CD8-positive, alpha-beta memory T cell (primary cell): ENCODE results near the gene HDAC1. TPM values are rescaled to one million over a fixed set of nuclear protein-coding genes. Genes with fewer than 3 reads are reported as not detected.

Experiments
- CTCF ChIA-PET: fragments of 350-600 bp; sonication (Branson Sonifier 250); formaldehyde crosslinking; loops from one replicate; lab custom pipeline; 2021; ENCODE audit warnings: antibody characterized with exemption; lab: Charles Lee
- POLR2A ChIA-PET: fragments of 350-600 bp; sonication (Branson Sonifier 250); formaldehyde crosslinking; loops from one replicate; lab custom pipeline; 2021; ENCODE audit warnings: antibody characterized with exemption; lab: Charles Lee
- DNase-seq, 5 donors: peaks; one replicate each; pipeline versions ENCODE4 v3.0.0 to v3.0.0-alpha.2; 2020 to 2022; ENCODE audit warnings: mixed read lengths in 1 of 5
- H3K27ac ChIP-seq: one replicate; pipeline ENCODE4 v1.7.0; 2013; ENCODE audit warnings: low read depth, mild to moderate bottlenecking, low read length, moderate library complexity
- H3K27me3 ChIP-seq: 2 replicates; pipeline ENCODE4 v1.7.0; 2013; ENCODE audit warnings: low read length, mild to moderate bottlenecking; ENCODE audit not compliant: insufficient read depth, poor library complexity, severe bottlenecking
- H3K36me3 ChIP-seq: 2 replicates; pipeline ENCODE4 v1.7.0; 2013; ENCODE audit warnings: mild to moderate bottlenecking, low read length, moderate library complexity; ENCODE audit not compliant: insufficient read depth
- H3K4me1 ChIP-seq: 2 replicates; pipeline ENCODE4 v1.7.0; 2013; ENCODE audit warnings: mild to moderate bottlenecking, low read length, moderate library complexity; ENCODE audit not compliant: insufficient read depth
- H3K4me3 ChIP-seq: 2 replicates; pipeline ENCODE4 v1.7.0; 2013; ENCODE audit warnings: mild to moderate bottlenecking, low read length
- H3K9me3 ChIP-seq: 2 replicates; pipeline ENCODE4 v1.7.0; 2013; ENCODE audit warnings: mild to moderate bottlenecking, low read length
- H3K27ac Mint-ChIP-seq, 8 donors: one replicate each; pipeline ENCODE4 v1.8.0; 2020 to 2021; ENCODE audit warnings: mixed read lengths in 8 of 8, mild to moderate bottlenecking in 6 of 8, inconsistent platforms in 3 of 8, moderate library complexity in 3 of 8
- H3K27me3 Mint-ChIP-seq, 2 donors: one replicate each; pipeline ENCODE4 v1.8.0; 2020 to 2021; ENCODE audit warnings: mixed read lengths in 2 of 2, mild to moderate bottlenecking in 1 of 2, moderate library complexity in 1 of 2
- H3K36me3 Mint-ChIP-seq, 3 donors: one replicate each; pipeline ENCODE4 v1.8.0; 2020 to 2021; ENCODE audit warnings: mixed read lengths in 3 of 3, inconsistent platforms in 1 of 3, mild to moderate bottlenecking in 1 of 3
- H3K4me1 Mint-ChIP-seq, 3 donors: one replicate each; pipeline ENCODE4 v1.8.0; 2020 to 2021; ENCODE audit warnings: mixed read lengths in 3 of 3, inconsistent platforms in 1 of 3, mild to moderate bottlenecking in 1 of 3
- H3K4me3 Mint-ChIP-seq, 7 donors: one replicate each; pipeline ENCODE4 v1.8.0; 2020 to 2021; ENCODE audit warnings: mixed read lengths in 7 of 7, mild to moderate bottlenecking in 6 of 7, moderate library complexity in 4 of 7, inconsistent platforms in 2 of 7
- H3K9me3 Mint-ChIP-seq, 5 donors: one replicate each; pipeline ENCODE4 v1.8.0; 2020 to 2022; ENCODE audit warnings: mixed read lengths in 5 of 5, mild to moderate bottlenecking in 3 of 5, moderate library complexity in 2 of 5, inconsistent platforms in 1 of 5
- polyA plus RNA-seq: library from polyadenylated mRNA; unstranded; fragments of 300-500 nt; fragmentation: Illumina TruSeq; gene quantifications from one replicate; pipeline ENCODE4 v1.2.3, GENCODE V29; 2021
- total RNA-seq, 2 experiments: library from RNA; stranded (reverse); gene quantifications; one replicate each; pipeline ENCODE4 v1.2.3, GENCODE V29; 2021

The HDAC1 gene
- total and polyA plus RNA-seq, 3 experiments from 2014 or later: 164 to 180 (median 172) TPM

- Mint-ChIP-seq H3K9me3 (no peaks in the 10 kb centered on the region), H3K27ac (peak overlapping the region in 1 of 8 donors; percentile 64), H3K36me3 (no peaks in the 10 kb centered on the region), H3K4me3 (no peak overlapping the region), H3K27me3 (peaks cover 0 to 2% of the 10 kb centered on the region in 2 donors), H3K4me1 (peaks cover 40 to 48% (median 42%) of the 10 kb centered on the region in 3 donors)
- Histone ChIP-seq H3K4me1 (peaks cover 32% of the 10 kb centered on the region), H3K27ac (no peak overlapping the region), H3K4me3 (no peak overlapping the region), H3K9me3 (no peaks in the 10 kb centered on the region), H3K27me3 (no peaks in the 10 kb centered on the region), H3K36me3 (no peaks in the 10 kb centered on the region)
- DNase-seq: no peak
- POLR2A ChIA-PET: no interaction called here
- CTCF ChIA-PET: interaction anchor here (1.4 kb wide), 1 partner anchor 9 kb away, joined by 3 read pairs; no protein-coding TSS in a partner anchor
Observed at GRCh38 chr1:32341186-32341757, 49.4 kb downstream of the HDAC1 start.

- CTCF ChIA-PET: interaction anchor here (1.2 kb wide), 1 partner anchor 8 kb away, joined by 3 read pairs; no protein-coding TSS in a partner anchor
- no peak overlapping the region for H3K4me3 ChIP-seq
Observed at GRCh38 chr1:32341971-32342370, 50.1 kb downstream of the HDAC1 start.

GRCh38 chr1:32342704-32343103 is 50.8 kb downstream of the HDAC1 start:
- Histone ChIP-seq H3K9me3 (no peaks in the 10 kb centered on the region), H3K4me1 (peaks cover 18% of the 10 kb centered on the region), H3K27me3 (no peaks in the 10 kb centered on the region), H3K27ac (no peak overlapping the region), H3K36me3 (no peaks in the 10 kb centered on the region), H3K4me3 (no peak overlapping the region)
- Mint-ChIP-seq H3K4me1 (peaks cover 31 to 40% (median 33%) of the 10 kb centered on the region in 3 donors), H3K27ac (peak overlapping the region in 1 of 8 donors; percentile 58), H3K9me3 (no peaks in the 10 kb centered on the region), H3K36me3 (no peaks in the 10 kb centered on the region), H3K27me3 (peaks cover 0 to 2% of the 10 kb centered on the region in 2 donors), H3K4me3 (peak overlapping the region in 3 of 7 donors; percentile 2 to 59 (median 56))
- CTCF ChIA-PET: interaction anchor here (1.2 kb wide), 1 partner anchor 8 kb away, joined by 3 read pairs; no protein-coding TSS in a partner anchor
- DNase-seq: no peak
- POLR2A ChIA-PET: no interaction called here

More at GRCh38 chr1:32341971-32342370, 50.1 kb downstream of the HDAC1 start:
- H3K4me3 Mint-ChIP-seq: no peak overlapping the region
- POLR2A ChIA-PET: interaction anchor here (0.5 to 0.6 kb wide), 2 partner anchors 18 to 251 kb away, joined by 3 to 7 read pairs; no protein-coding TSS in a partner anchor
- H3K36me3 Mint-ChIP-seq: no peaks in the 10 kb centered on the region
- H3K27ac Mint-ChIP-seq: peak overlapping the region in 1 of 8 donors; percentile 51
- peaks cover 0 to 2% of the 10 kb centered on the region in 2 donors for H3K27me3 Mint-ChIP-seq
- Histone ChIP-seq H3K27me3 (no peaks in the 10 kb centered on the region), H3K4me1 (peaks cover 25% of the 10 kb centered on the region), H3K27ac (no peak overlapping the region), H3K36me3 (no peaks in the 10 kb centered on the region), H3K9me3 (no peaks in the 10 kb centered on the region)
- no peaks in the 10 kb centered on the region for H3K9me3 Mint-ChIP-seq
- DNase-seq: no peak
- peaks cover 38 to 47% (median 40%) of the 10 kb centered on the region in 3 donors for H3K4me1 Mint-ChIP-seq

- Mint-ChIP-seq H3K9me3 (no peaks in the 10 kb centered on the region), H3K27me3 (peaks cover 0 to 2% of the 10 kb centered on the region in 2 donors), H3K4me3 (peak overlapping the region in 4 of 7 donors; percentile 0 to 48 (median 14)), H3K27ac (peak overlapping the region; percentile 19 to 92 (median 44)), H3K4me1 (peaks cover 39 to 56% (median 41%) of the 10 kb centered on the region in 3 donors), H3K36me3 (no peaks in the 10 kb centered on the region)
- no peaks in the 10 kb centered on the region for H3K27me3 ChIP-seq
- ChIA-PET CTCF (interaction anchor here (0.9 to 2.0 kb wide), 3 partner anchors 10 to 96 kb away, joined by 3 to 6 read pairs (median 5); partner anchors contain the start of gene MARCKSL1), POLR2A (interaction anchor here (0.7 to 2.0 kb wide), 3 partner anchors 9 to 136 kb away, joined by 3 to 9 read pairs (median 6); partner anchors contain the start of genes DCDC2B and MARCKSL1)
- peak in 2 of 5 donors; percentile 31 to 63 for DNase-seq
- H3K4me1 ChIP-seq: peaks cover 26% of the 10 kb centered on the region
- no peaks in the 10 kb centered on the region for H3K9me3 ChIP-seq
- no peak overlapping the region for H3K27ac ChIP-seq
- H3K36me3 ChIP-seq: no peaks in the 10 kb centered on the region
- no peak overlapping the region for H3K4me3 ChIP-seq
Observed at GRCh38 chr1:32345289-32345827, 53.5 kb downstream of the HDAC1 start.

GRCh38 chr1:32346532-32347157 is 54.8 kb downstream of the HDAC1 start:
- no peak overlapping the region for H3K4me3 ChIP-seq
- Mint-ChIP-seq H3K4me3 (peak overlapping the region in 1 of 7 donors; percentile 18), H3K9me3 (no peaks in the 10 kb centered on the region), H3K36me3 (no peaks in the 10 kb centered on the region), H3K4me1 (peaks cover 45 to 66% (median 46%) of the 10 kb centered on the region in 3 donors), H3K27me3 (peaks cover 0 to 2% of the 10 kb centered on the region in 2 donors), H3K27ac (peak overlapping the region in 2 of 8 donors; percentile 26 to 77)
- no peak for DNase-seq
- H3K36me3 ChIP-seq: no peaks in the 10 kb centered on the region
- ChIA-PET POLR2A (interaction anchor here (2.0 kb wide), 1 partner anchor 11 kb away, joined by 9 read pairs; the partner anchor contains the start of gene MARCKSL1), CTCF (interaction anchor here (1.2 to 2.4 kb wide), 3 partner anchors 14 to 106 kb away, joined by 3 to 7 read pairs (median 4); no protein-coding TSS in a partner anchor)
- no peaks in the 10 kb centered on the region for H3K27me3 ChIP-seq
- peaks cover 33% of the 10 kb centered on the region for H3K4me1 ChIP-seq
- H3K9me3 ChIP-seq: no peaks in the 10 kb centered on the region
- H3K27ac ChIP-seq: no peak overlapping the region

GRCh38 chr1:32349211-32349708 is 57.4 kb downstream of the HDAC1 start:
- Mint-ChIP-seq H3K27ac (peak overlapping the region in 6 of 8 donors; percentile 8 to 90 (median 55)), H3K4me3 (peak overlapping the region; percentile 12 to 86 (median 34)), H3K9me3 (no peaks in the 10 kb centered on the region), H3K27me3 (peaks cover 0 to 2% of the 10 kb centered on the region in 2 donors), H3K4me1 (peaks cover 45 to 67% (median 52%) of the 10 kb centered on the region in 3 donors), H3K36me3 (no peaks in the 10 kb centered on the region)
- Histone ChIP-seq H3K36me3 (no peaks in the 10 kb centered on the region), H3K9me3 (no peaks in the 10 kb centered on the region), H3K4me3 (no peak overlapping the region), H3K4me1 (peaks cover 44% of the 10 kb centered on the region), H3K27ac (no peak overlapping the region), H3K27me3 (no peaks in the 10 kb centered on the region)
- CTCF ChIA-PET: no interaction called here
- DNase-seq: no peak
- POLR2A ChIA-PET: interaction anchor here (1.0 to 4.0 kb wide), 2 partner anchors 11 to 13 kb away, joined by 3 to 34 read pairs; partner anchors contain the start of gene MARCKSL1

- no peak overlapping the region for H3K27ac ChIP-seq
- H3K27ac Mint-ChIP-seq: peak overlapping the region; percentile 47 to 93 (median 88)
- peak overlapping the region; percentile 80 to 96 (median 84) for H3K4me3 Mint-ChIP-seq
- H3K36me3 ChIP-seq: no peaks in the 10 kb centered on the region
- H3K36me3 Mint-ChIP-seq: peaks cover 0 to 5% (median 0%) of the 10 kb centered on the region in 3 donors
- ChIA-PET CTCF (interaction anchor here (0.7 to 3.7 kb wide), 11 partner anchors 9 to 171 kb away, joined by 3 to 28 read pairs (median 3); partner anchors contain the start of genes MARCKSL1 and TXLNA), POLR2A (interaction anchor here (0.5 to 4.0 kb wide), 7 partner anchors 15 to 279 kb away, joined by 3 to 34 read pairs (median 3); partner anchors contain the start of genes BSDC1, HDAC1 and MARCKSL1)
- no peaks in the 10 kb centered on the region for H3K27me3 ChIP-seq
- peak in 2 of 5 donors; percentile 83 to 85 for DNase-seq
- H3K4me3 ChIP-seq: peak overlapping the region; percentile 42
- peaks cover 38 to 57% (median 43%) of the 10 kb centered on the region in 3 donors for H3K4me1 Mint-ChIP-seq
- no peaks in the 10 kb centered on the region for H3K9me3 Mint-ChIP-seq
- no peaks in the 10 kb centered on the region for H3K9me3 ChIP-seq
- H3K4me1 ChIP-seq: peaks cover 34% of the 10 kb centered on the region
- H3K27me3 Mint-ChIP-seq: peaks cover 0 to under 1% of the 10 kb centered on the region in 2 donors
Observed at GRCh38 chr1:32350785-32351398, 59.0 kb downstream of the HDAC1 start.
